Kidney (tissue), 14 donors: Measurements from ENCODE around the gene IRF2BP2. TPM values are rescaled to one million over a fixed set of nuclear protein-coding genes. Genes with fewer than 3 reads are reported as not detected.

Experiments
- DNase-seq, 5 donors: peaks; one replicate each; pipeline ENCODE4 v3.0.0-alpha.2; 2013 to 2020
- FAIRE-seq: peaks from 2 replicates; lab custom pipeline; 2012; peaks lifted over from hg19 to GRCh38; lab: Jason Lieb, UNC
- H3K27ac ChIP-seq, 2 donors: one replicate each; pipeline ENCODE4 v1.7.0; 2013; ENCODE audit warnings: low read depth in 2 of 2, low read length in 2 of 2, inconsistent platforms in 1 of 2
- H3K27me3 ChIP-seq: one replicate; pipeline ENCODE4 v1.7.1; 2013; ENCODE audit warnings: low read length, inconsistent platforms; ENCODE audit not compliant: control insufficient read depth, insufficient read depth
- H3K36me3 ChIP-seq, 3 donors: one replicate each; pipeline versions ENCODE4 v1.7.0 to v1.7.1; 2013; ENCODE audit warnings: low read length in 3 of 3, control low read depth in 1 of 3, inconsistent platforms in 1 of 3; ENCODE audit not compliant: insufficient read depth in 3 of 3, control insufficient read depth in 2 of 3
- H3K4me1 ChIP-seq, 3 donors: one replicate each; pipeline versions ENCODE4 v1.7.0 to v1.7.1; 2013; ENCODE audit warnings: low read length in 3 of 3, inconsistent platforms in 1 of 3, low read depth in 1 of 3; ENCODE audit not compliant: control insufficient read depth in 2 of 3, insufficient read depth in 2 of 3
- H3K4me3 ChIP-seq, 3 donors: one replicate each; pipeline versions ENCODE4 v1.7.0 to v1.8.1; 2013; ENCODE audit warnings: low read length in 3 of 3, control low read depth in 1 of 3, inconsistent platforms in 1 of 3
- H3K9ac ChIP-seq, 3 donors: one replicate each; pipeline versions ENCODE4 v1.7.0 to v1.7.1; 2013; ENCODE audit warnings: low read length in 3 of 3, control low read depth in 1 of 3, inconsistent platforms in 1 of 3
- H3K9me3 ChIP-seq, 3 donors: one replicate each; pipeline versions ENCODE4 v1.7.0 to v1.7.1; 2013; ENCODE audit warnings: low read length in 3 of 3, control low read depth in 1 of 3, inconsistent platforms in 1 of 3; ENCODE audit not compliant: control insufficient read depth in 2 of 3, insufficient read depth in 1 of 3
- intact Hi-C: fragments of 100-400 bp; cut with DNase I; formaldehyde crosslinking; loops from one replicate; pipeline ENCODE4 v1.11.1; 2022
- polyA plus RNA-seq: library from polyadenylated mRNA; stranded (reverse); fragments of 350-450 nt; fragmentation: Illumina TruSeq; extraction: RNeasy Lipid Tissue Mini Kit (QIAGEN cat#74804); gene quantifications from one replicate; pipeline ENCODE4 v1.2.3, GENCODE V29; 2014; ENCODE audit warnings: low read depth, low replicate concordance; ENCODE audit not compliant: insufficient read depth
- total RNA-seq: library from RNA; stranded (reverse); fragmentation: NEBNext Ultra II Directional; extraction: Animal tissue kit (Norgen Biotek cat#: 25700); gene quantifications from one replicate; pipeline ENCODE4 v1.2.1, GENCODE V29; 2021
- TF ChIP-seq, protein P1 (sequence below): IDR thresholded peaks from 3 replicates; pipeline ENCODE4 v1.5.1; 2012; ENCODE audit warnings: mild to moderate bottlenecking, moderate library complexity, borderline replicate concordance; ENCODE audit not compliant: insufficient read depth; ENCODE audit errors: extremely low read depth
- donor health status: control.
- donor health status: control.
- donor health status: control.
- donor health status: control.
- donor health status: control.
- donor health status: DM: yes; HTN: yes; CAD: no.
- donor health status: Normal renal cell carcinoma (clear cell type).

The IRF2BP2 gene
- total and polyA plus RNA-seq, 2 donors from 2014 or later = 53.8 to 130 TPM

DNA sequence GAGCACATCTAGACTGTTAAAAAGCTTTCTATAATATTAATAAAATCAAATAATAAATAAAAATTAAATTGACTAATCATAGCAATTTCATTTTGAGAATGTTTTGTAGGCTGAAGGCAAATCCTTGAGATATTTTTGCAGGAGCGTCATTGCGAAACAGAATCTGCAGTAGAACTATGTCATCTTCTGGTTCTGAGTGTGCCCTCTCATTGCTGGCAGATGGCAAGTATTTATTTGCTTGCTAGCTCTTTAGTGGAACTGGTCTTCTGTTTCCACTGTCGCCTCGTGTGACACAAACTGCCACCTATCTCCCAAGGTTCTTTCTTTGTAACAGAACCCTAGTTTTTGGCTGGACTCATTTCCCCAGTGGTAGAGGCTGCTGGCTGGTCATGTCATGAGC lies 19.0 kb upstream of the IRF2BP2 start:
- H3K4me3 ChIP-seq = no peak overlapping the region
- intact Hi-C loops = no loop called here
- TF ChIP-seq, protein P1, sequence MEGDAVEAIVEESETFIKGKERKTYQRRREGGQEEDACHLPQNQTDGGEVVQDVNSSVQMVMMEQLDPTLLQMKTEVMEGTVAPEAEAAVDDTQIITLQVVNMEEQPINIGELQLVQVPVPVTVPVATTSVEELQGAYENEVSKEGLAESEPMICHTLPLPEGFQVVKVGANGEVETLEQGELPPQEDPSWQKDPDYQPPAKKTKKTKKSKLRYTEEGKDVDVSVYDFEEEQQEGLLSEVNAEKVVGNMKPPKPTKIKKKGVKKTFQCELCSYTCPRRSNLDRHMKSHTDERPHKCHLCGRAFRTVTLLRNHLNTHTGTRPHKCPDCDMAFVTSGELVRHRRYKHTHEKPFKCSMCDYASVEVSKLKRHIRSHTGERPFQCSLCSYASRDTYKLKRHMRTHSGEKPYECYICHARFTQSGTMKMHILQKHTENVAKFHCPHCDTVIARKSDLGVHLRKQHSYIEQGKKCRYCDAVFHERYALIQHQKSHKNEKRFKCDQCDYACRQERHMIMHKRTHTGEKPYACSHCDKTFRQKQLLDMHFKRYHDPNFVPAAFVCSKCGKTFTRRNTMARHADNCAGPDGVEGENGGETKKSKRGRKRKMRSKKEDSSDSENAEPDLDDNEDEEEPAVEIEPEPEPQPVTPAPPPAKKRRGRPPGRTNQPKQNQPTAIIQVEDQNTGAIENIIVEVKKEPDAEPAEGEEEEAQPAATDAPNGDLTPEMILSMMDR = no peak
- no peaks in the 10 kb centered on the region for H3K27me3 ChIP-seq
- no peak overlapping the region for H3K9ac ChIP-seq
- peaks cover 0 to 6% (median 0%) of the 10 kb centered on the region in 3 donors for H3K4me1 ChIP-seq
- no peaks in the 10 kb centered on the region for H3K36me3 ChIP-seq
- no peaks in the 10 kb centered on the region for H3K9me3 ChIP-seq
- H3K27ac ChIP-seq = no peak overlapping the region
- DNase-seq (no peak), FAIRE-seq (no peak)

DNA sequence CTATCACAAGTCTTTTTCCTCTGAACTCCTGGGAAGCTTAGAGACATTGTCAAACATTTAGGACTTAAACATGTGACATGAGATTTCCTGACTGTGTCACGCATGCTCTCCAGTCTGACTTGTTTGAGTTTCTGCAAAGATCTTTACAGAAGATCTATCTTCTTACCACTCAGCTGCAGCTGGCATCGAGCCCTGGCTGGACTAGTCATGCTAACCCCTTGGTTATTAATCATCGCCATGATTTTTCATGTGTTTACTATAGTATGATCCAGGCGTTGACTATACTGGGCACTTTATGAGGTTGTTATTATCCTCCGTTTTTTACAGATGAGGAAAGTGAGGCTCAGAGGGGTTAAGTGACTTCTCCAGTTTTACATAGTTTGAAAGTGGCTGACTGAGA lies 18.1 kb upstream of the IRF2BP2 start:
- no peak overlapping the region for H3K4me3 ChIP-seq
- no peaks in the 10 kb centered on the region for H3K9me3 ChIP-seq
- peaks cover 0 to 7% (median 0%) of the 10 kb centered on the region in 3 donors for H3K4me1 ChIP-seq
- H3K27ac ChIP-seq = no peak overlapping the region
- DNase-seq = no peak
- H3K27me3 ChIP-seq = no peaks in the 10 kb centered on the region
- H3K9ac ChIP-seq = no peak overlapping the region
- FAIRE-seq = no peak
- H3K36me3 ChIP-seq = no peaks in the 10 kb centered on the region
- intact Hi-C loops = no loop called here
- TF ChIP-seq, protein P1 = no peak

DNA sequence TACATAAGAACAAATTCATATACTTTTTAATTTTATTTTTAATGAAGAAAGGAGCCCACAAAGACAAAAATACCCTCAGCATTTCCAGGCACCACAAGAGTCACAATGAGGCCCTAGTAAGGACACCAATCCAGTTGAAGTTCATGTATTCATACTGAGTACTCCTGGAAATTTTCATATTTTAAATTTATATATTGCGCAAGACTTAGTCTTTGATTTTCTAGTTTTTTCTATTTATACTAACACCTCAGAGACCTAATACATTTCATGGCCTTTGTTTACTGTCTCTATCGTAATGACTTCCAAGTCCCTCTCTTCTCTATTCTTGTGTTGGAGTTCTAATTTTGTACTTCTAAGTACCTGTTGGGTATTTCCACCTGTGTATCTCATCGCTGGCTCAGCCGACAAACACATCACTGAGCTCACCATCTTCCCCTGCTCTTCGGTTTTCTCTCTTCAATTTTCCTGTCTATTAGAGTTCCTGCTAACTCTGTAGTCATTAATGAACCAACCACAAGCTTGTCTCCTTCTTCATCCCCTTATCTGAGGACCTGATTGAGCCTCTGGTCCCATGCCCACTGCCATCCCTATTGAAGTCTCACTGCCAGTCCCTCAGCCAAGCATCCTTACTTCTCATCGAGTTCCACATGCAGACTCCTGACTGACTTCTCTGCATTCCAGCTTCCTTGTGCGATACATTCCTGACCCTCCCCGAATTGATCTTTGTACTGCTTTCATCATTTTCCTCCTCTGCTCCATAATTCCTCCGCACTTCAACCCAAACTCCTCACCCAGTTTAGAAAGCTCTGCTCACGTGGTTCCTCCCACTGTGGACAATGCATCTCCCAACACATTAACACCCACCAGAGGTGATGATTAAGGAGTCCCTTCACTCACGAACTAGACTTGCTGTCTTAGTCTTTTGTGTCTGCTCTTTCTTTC lies 17.3 kb upstream of the IRF2BP2 start:
- no peaks in the 10 kb centered on the region for H3K27me3 ChIP-seq
- TF ChIP-seq, protein P1 = no peak
- no peak overlapping the region for H3K27ac ChIP-seq
- DNase-seq (peak in 1 of 5 donors; percentile 29), FAIRE-seq (no peak)
- no peaks in the 10 kb centered on the region for H3K9me3 ChIP-seq
- peaks cover 0 to 7% (median 0%) of the 10 kb centered on the region in 3 donors for H3K4me1 ChIP-seq
- no peaks in the 10 kb centered on the region for H3K36me3 ChIP-seq
- no peak overlapping the region for H3K4me3 ChIP-seq
- H3K9ac ChIP-seq = no peak overlapping the region
- intact Hi-C loops = no loop called here
